Smooth muscle cell (in vitro differentiated cells): ENCODE results near the gene PNPLA5. TPM values are rescaled to one million over a fixed set of nuclear protein-coding genes. Genes with fewer than 3 reads are reported as not detected.

Experiments used
- DNase-seq: peaks from one replicate; lab custom pipeline; 2025; ENCODE audit not compliant: unreplicated experiment; lab: John Stamatoyannopoulos, UW
- H2AFZ ChIP-seq: fragments of 200-600 bp; sonication (generic); 2 replicates; pipeline ENCODE4 v1.6.0; 2016; ENCODE audit warnings: antibody characterized with exemption, low read depth, mild to moderate bottlenecking
- H3F3A ChIP-seq: fragments of 200-600 bp; sonication (generic); 2 replicates; pipeline ENCODE4 v1.6.0; 2017; ENCODE audit warnings: antibody characterized with exemption, low read depth
- H3K27ac ChIP-seq: fragments of 200-600 bp; sonication (generic); 2 replicates; pipeline ENCODE4 v1.5.1; 2016; ENCODE audit warnings: low read depth, mild to moderate bottlenecking
- H3K27me3 ChIP-seq: fragments of 200-600 bp; sonication (generic); 2 replicates; pipeline ENCODE4 v1.6.1; 2016; ENCODE audit warnings: low read depth, mild to moderate bottlenecking
- H3K36me3 ChIP-seq: fragments of 200-600 bp; sonication (generic); 2 replicates; pipeline ENCODE4 v1.5.1; 2016; ENCODE audit warnings: low read depth
- H3K4me1 ChIP-seq: fragments of 200-600 bp; sonication (generic); 2 replicates; pipeline ENCODE4 v1.5.1; 2016; ENCODE audit warnings: low read depth
- H3K4me2 ChIP-seq: fragments of 200-600 bp; sonication (generic); 2 replicates; pipeline ENCODE4 v1.6.0; 2016; ENCODE audit warnings: mild to moderate bottlenecking
- H3K4me3 ChIP-seq: fragments of 200-600 bp; sonication (generic); 2 replicates; pipeline ENCODE4 v1.5.1; 2016; ENCODE audit warnings: mild to moderate bottlenecking
- H3K79me2 ChIP-seq: fragments of 200-600 bp; sonication (generic); 2 replicates; pipeline ENCODE4 v1.6.0; 2016; ENCODE audit warnings: low read depth, mild to moderate bottlenecking
- H3K9ac ChIP-seq: fragments of 200-600 bp; sonication (generic); 2 replicates; pipeline ENCODE4 v1.6.0; 2016; ENCODE audit warnings: low read depth
- H3K9me3 ChIP-seq: fragments of 200-600 bp; sonication (generic); replicated peaks from 2 replicates; pipeline ENCODE4 v1.5.1; 2016; ENCODE audit warnings: low read depth
- H4K20me1 ChIP-seq: fragments of 200-600 bp; sonication (generic); 2 replicates; pipeline ENCODE4 v1.6.0; 2016; ENCODE audit warnings: low read depth
- CTCF ChIP-seq: fragments of 200-600 bp; sonication (generic); IDR thresholded peaks from 2 replicates; pipeline ENCODE4 v1.5.1; 2017; ENCODE audit warnings: borderline replicate concordance, mild to moderate bottlenecking, antibody characterized with exemption; ENCODE audit not compliant: insufficient read depth, poor library complexity, severe bottlenecking
- WGBS: methylation state at CpG from one replicate; pipeline ENCODE4 v1.1.7; 2016; ENCODE audit warnings: low lambda C conversion rate; 5-methylcytosine and 5-hydroxymethylcytosine counted together
- polyA plus RNA-seq: library from polyadenylated mRNA; unstranded; fragments of >200 nt; fragmentation: Nextera tagmentation; extraction: Ambion mirVana; gene quantifications from 2 replicates; pipeline ENCODE4 v1.2.1, GENCODE V29; 2016
- total RNA-seq: library from RNA; depleted of rRNA; stranded (reverse); fragments of >200 nt; gene quantifications from 2 replicates; pipeline ENCODE4 v1.2.3, GENCODE V29; 2014

The PNPLA5 gene
- total and polyA plus RNA-seq, 2 experiments from 2014 or later: not detected

GRCh38 chr22:43858156-43858895 is 33.5 kb downstream of the PNPLA5 start:
- no peaks in the 10 kb centered on the region for H3K36me3 ChIP-seq
- 82% methylated on average over 11 of the region's 11 CpGs for WGBS
- TF ChIP-seq CTCF: no peak
- H3K9ac ChIP-seq: no peak overlapping the region
- no peaks in the 10 kb centered on the region for H3F3A ChIP-seq
- H3K4me3 ChIP-seq: no peak overlapping the region
- H3K27me3 ChIP-seq: no peaks in the 10 kb centered on the region
- H2AFZ ChIP-seq: no peak overlapping the region
- no peaks in the 10 kb centered on the region for H3K4me1 ChIP-seq
- H3K4me2 ChIP-seq: no peak overlapping the region
- no peak for DNase-seq
- no peaks in the 10 kb centered on the region for H3K79me2 ChIP-seq
- no peaks in the 10 kb centered on the region for H3K9me3 ChIP-seq
- H4K20me1 ChIP-seq: peaks cover 39% of the 10 kb centered on the region
- H3K27ac ChIP-seq: no peak overlapping the region

- H3K9me3 ChIP-seq: no peaks in the 10 kb centered on the region
- no peaks in the 10 kb centered on the region for H3K79me2 ChIP-seq
- no peaks in the 10 kb centered on the region for H3K4me1 ChIP-seq
- TF ChIP-seq CTCF: no peak
- no peaks in the 10 kb centered on the region for H3F3A ChIP-seq
- no peak overlapping the region for H3K4me2 ChIP-seq
- no peak overlapping the region for H3K27ac ChIP-seq
- H3K36me3 ChIP-seq: no peaks in the 10 kb centered on the region
- H2AFZ ChIP-seq: no peak overlapping the region
- H3K27me3 ChIP-seq: no peaks in the 10 kb centered on the region
- no peak overlapping the region for H3K9ac ChIP-seq
- H4K20me1 ChIP-seq: peaks cover 49% of the 10 kb centered on the region
- DNase-seq: no peak
- no peak overlapping the region for H3K4me3 ChIP-seq
Measured at GRCh38 chr22:43857367-43857766, 34.4 kb downstream of the PNPLA5 start.

- 84% methylated on average over 4 of the region's 4 CpGs for WGBS
- DNase-seq: no peak
- no peaks in the 10 kb centered on the region for H3K36me3 ChIP-seq
Measured at GRCh38 chr22:43855431-43855830, 36.4 kb downstream of the PNPLA5 start.

More at GRCh38 chr22:43855431-43855830, 36.4 kb downstream of the PNPLA5 start:
- Histone ChIP-seq H3K9ac (no peak overlapping the region), H3K27ac (no peak overlapping the region), H3K4me3 (no peak overlapping the region), H3K4me2 (no peak overlapping the region), H3F3A (no peaks in the 10 kb centered on the region), H4K20me1 (peaks cover 48% of the 10 kb centered on the region), H3K9me3 (no peaks in the 10 kb centered on the region), H3K27me3 (no peaks in the 10 kb centered on the region), H2AFZ (no peak overlapping the region), H3K79me2 (no peaks in the 10 kb centered on the region), H3K4me1 (no peaks in the 10 kb centered on the region)
- no peak for TF ChIP-seq CTCF
